H7 (cell line): Measurements from ENCODE around the gene CTSD. TPM values are rescaled to one million over a fixed set of nuclear protein-coding genes. Genes with fewer than 3 reads are reported as not detected.
A peak's percentile ranks its signal among the peaks of the same experiment; 100 is the strongest.

Experiments
- DNase-seq: peaks from one replicate; pipeline ENCODE4 v3.0.0; 2012
- H3K27me3 ChIP-seq: 2 replicates; pipeline ENCODE4 v1.6.0; 2011; ENCODE audit warnings: mild to moderate bottlenecking, low read length; ENCODE audit not compliant: control insufficient read depth, insufficient read depth
- H3K36me3 ChIP-seq: replicated peaks from 2 replicates; pipeline ENCODE4 v1.5.1; 2011; ENCODE audit warnings: low read length; ENCODE audit not compliant: control insufficient read depth, insufficient read depth
- H3K4me3 ChIP-seq: 2 replicates; pipeline ENCODE4 v1.5.1; 2011; ENCODE audit warnings: low read depth, mild to moderate bottlenecking, control low read depth, low read length, moderate library complexity; ENCODE audit not compliant: insufficient read depth
- total RNA-seq: library from RNA; depleted of rRNA; stranded (reverse); fragments of >200 nt; shearing (Covaris generic); gene quantifications from 2 replicates; pipeline ENCODE4 v1.2.3, GENCODE V29; 2014

Gene CTSD
- total RNA-seq, 1 experiment from 2014 or later = 235 TPM

GRCh38 chr11:1730059-1730629 lies 33.6 kb downstream of the CTSD start:
- H3K27me3 ChIP-seq = no peaks in the 10 kb centered on the region; the same call in 1 of the 2 replicates
- DNase-seq = no peak

GRCh38 chr11:1729692-1730011 lies 34.1 kb downstream of the CTSD start:
- H3K27me3 ChIP-seq = no peaks in the 10 kb centered on the region; the same call in 1 of the 2 replicates
- no peak overlapping the region for H3K4me3 ChIP-seq
- DNase-seq = no peak
- no peaks in the 10 kb centered on the region for H3K36me3 ChIP-seq

More at GRCh38 chr11:1730059-1730629, 33.6 kb downstream of the CTSD start:
- H3K4me3 ChIP-seq = no peak overlapping the region
- H3K36me3 ChIP-seq = no peaks in the 10 kb centered on the region

- DNase-seq = no peak
- Histone ChIP-seq H3K27me3 (no peaks in the 10 kb centered on the region; the same call in 1 of the 2 replicates), H3K36me3 (no peaks in the 10 kb centered on the region), H3K4me3 (no peak overlapping the region)
Observed at GRCh38 chr11:1728931-1729691, 34.6 kb downstream of the CTSD start.

- no peaks in the 10 kb centered on the region; the same call in 1 of the 2 replicates for H3K27me3 ChIP-seq
Observed at GRCh38 chr11:1728301-1728700, 35.4 kb downstream of the CTSD start.

GRCh38 chr11:1727861-1728260 lies 35.9 kb downstream of the CTSD start:
- Histone ChIP-seq H3K27me3 (no peaks in the 10 kb centered on the region; the same call in 1 of the 2 replicates), H3K4me3 (no peak overlapping the region), H3K36me3 (no peaks in the 10 kb centered on the region)
- no peak for DNase-seq

More at GRCh38 chr11:1728301-1728700, 35.4 kb downstream of the CTSD start:
- Histone ChIP-seq H3K4me3 (no peak overlapping the region), H3K36me3 (no peaks in the 10 kb centered on the region)
- no peak for DNase-seq

- H3K27me3 ChIP-seq = no peaks in the 10 kb centered on the region; the same call in 1 of the 2 replicates
- no peak overlapping the region for H3K4me3 ChIP-seq
- no peaks in the 10 kb centered on the region for H3K36me3 ChIP-seq
- DNase-seq = no peak
Observed at GRCh38 chr11:1727096-1727690, 36.5 kb downstream of the CTSD start.

GRCh38 chr11:1719781-1720180 lies 43.9 kb downstream of the CTSD start:
- Histone ChIP-seq H3K36me3 (no peaks in the 10 kb centered on the region), H3K4me3 (no peak overlapping the region), H3K27me3 (no peaks in the 10 kb centered on the region; the same call in 1 of the 2 replicates)
- no peak for DNase-seq

GRCh38 chr11:1718326-1718725 lies 45.4 kb downstream of the CTSD start:
- DNase-seq = no peak
- H3K4me3 ChIP-seq = no peak overlapping the region
- H3K27me3 ChIP-seq = no peaks in the 10 kb centered on the region; the same call in 1 of the 2 replicates

GRCh38 chr11:1717745-1718144 lies 46.0 kb downstream of the CTSD start:
- Histone ChIP-seq H3K27me3 (no peaks in the 10 kb centered on the region), H3K36me3 (no peaks in the 10 kb centered on the region), H3K4me3 (no peak overlapping the region)
- DNase-seq = no peak

More at GRCh38 chr11:1718326-1718725, 45.4 kb downstream of the CTSD start:
- H3K36me3 ChIP-seq = no peaks in the 10 kb centered on the region

GRCh38 chr11:1714908-1715885 lies 48.5 kb downstream of the CTSD start:
- H3K36me3 ChIP-seq = no peaks in the 10 kb centered on the region
- H3K4me3 ChIP-seq = no peak overlapping the region
- DNase-seq = no peak
- H3K27me3 ChIP-seq = no peaks in the 10 kb centered on the region

- Histone ChIP-seq H3K27me3 (peaks cover 4% of the 10 kb centered on the region), H3K36me3 (no peaks in the 10 kb centered on the region), H3K4me3 (no peak overlapping the region)
- DNase-seq = no peak
Observed at GRCh38 chr11:1708716-1709115, 55.0 kb downstream of the CTSD start.

- no peak overlapping the region for H3K4me3 ChIP-seq
- no peaks in the 10 kb centered on the region for H3K36me3 ChIP-seq
- DNase-seq = no peak
- peaks cover 4% of the 10 kb centered on the region for H3K27me3 ChIP-seq
Observed at GRCh38 chr11:1707751-1708150, 56.0 kb downstream of the CTSD start.

- peak; percentile 59 for DNase-seq
- Histone ChIP-seq H3K4me3 (no peak overlapping the region), H3K36me3 (no peaks in the 10 kb centered on the region), H3K27me3 (peaks cover 4% of the 10 kb centered on the region)
Observed at GRCh38 chr11:1706634-1707400, 56.9 kb downstream of the CTSD start.
